GM12873 (cell line): Measurements from ENCODE around the gene PEX26.

Experiments
- TF ChIP-seq, protein P1 (sequence below): IDR thresholded peaks from 2 replicates; pipeline ENCODE4 v1.5.1; 2012; ENCODE audit warnings: low read depth, mild to moderate bottlenecking, moderate library complexity, low read length, control low read depth; ENCODE audit not compliant: insufficient read depth; ENCODE audit errors: missing control alignments

Gene PEX26

DNA sequence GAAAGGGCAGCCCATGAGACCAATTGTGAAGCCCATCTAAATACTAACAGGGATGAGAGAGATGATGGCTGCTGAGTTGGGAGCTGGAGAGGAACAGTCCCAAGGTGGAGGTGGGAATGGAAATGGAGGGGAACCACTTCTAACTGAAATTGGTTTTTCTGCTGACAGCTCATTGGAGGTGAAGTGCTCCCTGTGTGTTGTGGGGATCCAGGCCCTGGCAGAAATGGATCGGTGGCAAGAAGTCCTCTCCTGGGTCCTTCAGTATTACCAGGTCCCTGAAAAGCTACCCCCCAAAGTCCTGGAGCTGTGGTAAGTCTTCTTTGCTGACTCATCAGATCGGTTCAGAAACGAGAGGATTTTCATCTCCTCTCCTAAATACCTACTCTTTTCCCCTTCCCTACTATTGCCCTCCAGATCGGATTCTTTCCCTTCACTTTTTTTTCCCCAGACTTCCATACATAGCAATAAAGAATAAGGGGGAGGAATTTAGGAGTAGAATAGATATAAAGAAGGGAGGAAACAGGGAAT is 2.0 kb downstream of the PEX26 start:
- TF ChIP-seq, protein P1, sequence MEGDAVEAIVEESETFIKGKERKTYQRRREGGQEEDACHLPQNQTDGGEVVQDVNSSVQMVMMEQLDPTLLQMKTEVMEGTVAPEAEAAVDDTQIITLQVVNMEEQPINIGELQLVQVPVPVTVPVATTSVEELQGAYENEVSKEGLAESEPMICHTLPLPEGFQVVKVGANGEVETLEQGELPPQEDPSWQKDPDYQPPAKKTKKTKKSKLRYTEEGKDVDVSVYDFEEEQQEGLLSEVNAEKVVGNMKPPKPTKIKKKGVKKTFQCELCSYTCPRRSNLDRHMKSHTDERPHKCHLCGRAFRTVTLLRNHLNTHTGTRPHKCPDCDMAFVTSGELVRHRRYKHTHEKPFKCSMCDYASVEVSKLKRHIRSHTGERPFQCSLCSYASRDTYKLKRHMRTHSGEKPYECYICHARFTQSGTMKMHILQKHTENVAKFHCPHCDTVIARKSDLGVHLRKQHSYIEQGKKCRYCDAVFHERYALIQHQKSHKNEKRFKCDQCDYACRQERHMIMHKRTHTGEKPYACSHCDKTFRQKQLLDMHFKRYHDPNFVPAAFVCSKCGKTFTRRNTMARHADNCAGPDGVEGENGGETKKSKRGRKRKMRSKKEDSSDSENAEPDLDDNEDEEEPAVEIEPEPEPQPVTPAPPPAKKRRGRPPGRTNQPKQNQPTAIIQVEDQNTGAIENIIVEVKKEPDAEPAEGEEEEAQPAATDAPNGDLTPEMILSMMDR, result no peak

DNA sequence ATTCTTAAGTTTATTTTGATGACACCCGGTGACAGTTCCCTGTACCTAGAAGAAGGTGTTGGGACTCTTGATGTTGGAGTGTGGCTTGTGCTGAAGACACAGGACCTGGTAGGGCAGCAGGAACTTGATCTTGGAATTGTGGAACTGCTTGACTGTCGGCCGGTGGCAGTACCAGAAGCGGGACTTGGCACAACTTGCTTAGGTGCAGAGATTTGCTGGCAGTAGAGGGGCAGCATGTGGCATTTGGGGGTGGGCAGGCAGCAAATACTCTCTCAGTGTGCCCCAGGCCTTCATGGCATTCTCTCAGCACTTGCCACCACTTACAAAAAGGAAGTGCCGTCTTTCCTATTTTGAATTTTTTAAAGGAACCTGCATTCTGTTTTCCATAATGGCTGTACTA is 3.6 kb downstream of the PEX26 start:
- TF ChIP-seq, protein P1, result no peak

DNA sequence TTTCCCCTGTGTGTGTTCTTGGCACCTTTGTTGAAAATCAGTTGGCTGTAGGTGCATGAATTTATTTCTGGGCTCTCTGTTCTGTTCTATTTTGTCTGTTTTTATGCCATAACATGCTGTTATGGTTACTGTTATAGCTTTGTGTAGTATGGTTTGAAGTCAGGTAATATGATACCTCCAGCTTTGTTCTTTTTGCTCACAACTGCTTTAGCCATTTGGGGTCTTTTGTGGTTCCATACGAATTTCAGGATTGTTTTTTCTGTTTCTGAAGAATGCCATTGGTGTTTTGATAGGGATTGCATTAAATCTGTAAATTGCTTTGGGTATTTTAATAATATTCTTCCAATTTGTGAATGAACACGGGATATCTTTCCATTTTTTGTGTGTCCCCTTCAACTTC is 4.7 kb downstream of the PEX26 start:
- TF ChIP-seq, protein P1, result no peak

DNA sequence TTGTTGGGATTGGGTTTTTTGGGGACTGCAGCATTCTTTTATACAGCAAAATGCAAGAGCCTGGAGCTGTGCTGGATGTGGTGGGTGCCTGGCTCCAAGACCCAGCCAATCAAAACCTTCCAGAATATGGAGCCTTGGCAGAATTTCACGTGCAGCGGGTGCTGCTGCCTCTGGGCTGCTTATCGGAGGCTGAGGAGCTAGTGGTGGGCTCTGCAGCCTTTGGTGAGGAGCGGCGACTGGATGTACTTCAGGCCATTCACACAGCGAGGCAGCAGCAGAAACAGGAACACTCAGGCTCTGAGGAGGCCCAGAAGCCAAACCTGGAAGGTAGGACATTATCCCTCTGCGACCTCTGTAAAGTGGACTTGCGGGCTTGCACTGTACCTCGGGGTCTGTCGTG is 5.6 kb downstream of the PEX26 start:
- TF ChIP-seq, protein P1, result no peak

DNA sequence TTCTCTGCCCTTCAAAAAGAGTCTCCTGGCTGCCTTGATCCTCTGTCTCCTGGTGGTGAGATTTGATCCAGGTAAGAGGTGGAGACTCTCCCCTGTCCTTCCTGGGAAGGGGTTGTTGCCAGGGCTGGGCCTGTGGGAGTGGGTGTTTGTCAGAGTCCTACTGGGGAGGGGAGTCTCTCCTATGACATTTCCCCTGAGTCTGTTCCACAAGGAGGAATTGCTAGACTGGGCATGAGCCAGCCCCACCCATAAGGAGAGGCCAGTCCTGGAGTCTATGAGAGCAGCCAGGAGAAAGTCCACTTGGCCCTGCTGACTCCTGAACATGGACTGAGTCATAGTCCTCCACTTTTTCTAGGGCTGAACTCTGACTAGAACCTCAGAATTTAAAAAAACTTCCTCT is 7.4 kb downstream of the PEX26 start:
- TF ChIP-seq, protein P1, result no peak

DNA sequence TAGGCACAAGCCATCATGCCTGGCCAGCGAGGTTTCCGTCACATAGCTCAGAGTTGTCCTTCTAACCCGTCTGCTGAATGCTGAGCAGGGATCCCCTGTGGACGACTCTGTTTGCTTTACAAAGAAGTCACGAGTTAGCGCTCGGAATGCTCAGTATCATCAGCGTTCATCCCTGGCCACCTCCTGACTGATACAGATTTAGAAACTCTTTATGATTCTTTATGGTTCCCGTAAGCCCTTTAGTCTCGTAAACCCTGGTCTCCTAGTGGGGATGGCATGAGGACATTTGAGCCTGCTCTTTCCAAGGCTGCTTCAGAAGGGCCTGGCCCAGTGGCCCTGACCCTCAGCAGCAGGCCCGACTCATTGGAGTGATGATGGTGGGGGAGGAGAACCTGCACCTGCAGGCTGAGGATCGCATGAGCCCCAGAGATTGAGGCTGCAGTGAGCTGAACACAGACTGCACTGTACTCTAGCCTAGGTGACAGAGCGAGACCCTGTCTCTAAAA is 9.6 kb downstream of the PEX26 start:
- TF ChIP-seq, protein P1, result no peak

DNA sequence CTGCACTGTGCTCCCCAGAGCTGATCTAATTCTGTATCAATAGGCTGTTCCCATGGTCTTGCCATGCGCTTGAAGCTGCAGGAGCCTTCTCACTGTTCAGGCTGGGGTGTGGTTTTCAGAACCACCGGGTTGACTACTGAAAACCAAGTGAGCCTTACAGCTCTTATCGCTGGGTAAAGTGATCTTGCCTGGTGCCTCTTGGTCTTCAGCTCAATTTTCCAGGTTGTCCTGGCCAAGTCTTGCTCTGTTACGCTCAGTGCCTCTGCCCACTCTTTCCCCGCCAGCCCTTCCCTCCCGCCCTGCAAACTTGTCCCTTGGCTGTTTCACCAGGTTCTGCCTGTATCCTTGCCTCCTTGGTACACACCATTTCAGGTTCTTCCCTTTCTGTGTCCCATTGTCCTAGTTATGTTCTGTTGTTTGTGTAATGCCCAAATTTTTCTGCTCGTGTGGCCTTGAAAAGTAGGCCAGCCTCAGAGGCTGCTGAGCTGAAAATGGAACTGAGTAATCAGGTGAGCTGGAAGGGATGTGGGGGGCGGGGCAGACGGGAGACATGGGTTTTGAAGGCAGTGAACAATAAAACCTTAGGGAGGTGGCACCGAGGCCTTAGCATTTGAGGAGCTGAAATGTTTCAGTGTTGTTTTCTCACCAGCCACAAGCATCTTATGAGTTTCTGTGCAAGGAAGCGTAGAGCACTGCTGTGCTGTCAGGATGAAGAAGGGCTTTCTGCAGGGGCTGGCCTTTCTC is 11.2 kb downstream of the PEX26 start:
- TF ChIP-seq, protein P1, result no peak
